Gastrocnemius medialis (tissue), 4 donors: ENCODE measurements around the gene MRC2.

Source experiments
- POLR2A ChIP-seq, 2 donors: fragments of 450-650 bp; IDR thresholded peaks; one replicate each; pipeline ENCODE4 v1.6.1; 2017; ENCODE audit warnings: antibody characterized with exemption in 2 of 2, mild to moderate bottlenecking in 2 of 2, moderate library complexity in 2 of 2
- TF ChIP-seq, protein P1 (sequence below), 5 experiments: fragments of 450-650 bp in 3 of 5; fragments of 200-600 bp in 2 of 5; sonication (generic) in 2 of 5; IDR thresholded peaks in 4 of 5; conservative IDR thresholded peaks in 1 of 5; 1 replicate in 4 of 5; 2 replicates in 1 of 5; pipeline ENCODE4 v1.5.1; 2016 to 2019; ENCODE audit warnings: antibody characterized with exemption in 5 of 5, mild to moderate bottlenecking in 3 of 5, moderate library complexity in 3 of 5

DNA sequence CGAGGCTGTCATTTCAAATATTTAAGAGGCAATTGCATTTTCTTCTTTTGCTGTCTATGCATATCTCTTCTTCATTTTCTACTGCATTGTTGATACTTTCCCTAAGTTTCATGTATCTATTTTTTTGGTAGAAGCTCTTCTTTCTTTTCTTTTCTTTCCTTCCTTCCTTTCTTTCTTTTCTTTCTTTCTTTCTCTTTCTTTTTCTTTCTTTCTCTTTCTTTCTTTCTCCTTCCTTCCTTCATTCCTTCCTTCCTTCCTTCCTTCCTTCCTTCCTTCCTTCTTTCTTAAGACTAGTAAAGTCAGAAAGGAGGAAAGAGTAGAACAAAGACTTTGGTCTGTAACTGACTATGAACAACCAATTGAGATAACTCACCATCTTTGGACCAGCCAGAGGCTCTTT, 33.9 kb downstream of the MRC2 start:
- TF ChIP-seq, protein P1, sequence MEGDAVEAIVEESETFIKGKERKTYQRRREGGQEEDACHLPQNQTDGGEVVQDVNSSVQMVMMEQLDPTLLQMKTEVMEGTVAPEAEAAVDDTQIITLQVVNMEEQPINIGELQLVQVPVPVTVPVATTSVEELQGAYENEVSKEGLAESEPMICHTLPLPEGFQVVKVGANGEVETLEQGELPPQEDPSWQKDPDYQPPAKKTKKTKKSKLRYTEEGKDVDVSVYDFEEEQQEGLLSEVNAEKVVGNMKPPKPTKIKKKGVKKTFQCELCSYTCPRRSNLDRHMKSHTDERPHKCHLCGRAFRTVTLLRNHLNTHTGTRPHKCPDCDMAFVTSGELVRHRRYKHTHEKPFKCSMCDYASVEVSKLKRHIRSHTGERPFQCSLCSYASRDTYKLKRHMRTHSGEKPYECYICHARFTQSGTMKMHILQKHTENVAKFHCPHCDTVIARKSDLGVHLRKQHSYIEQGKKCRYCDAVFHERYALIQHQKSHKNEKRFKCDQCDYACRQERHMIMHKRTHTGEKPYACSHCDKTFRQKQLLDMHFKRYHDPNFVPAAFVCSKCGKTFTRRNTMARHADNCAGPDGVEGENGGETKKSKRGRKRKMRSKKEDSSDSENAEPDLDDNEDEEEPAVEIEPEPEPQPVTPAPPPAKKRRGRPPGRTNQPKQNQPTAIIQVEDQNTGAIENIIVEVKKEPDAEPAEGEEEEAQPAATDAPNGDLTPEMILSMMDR (IDR thresholded peaks at IDR 0.05 in 4 of 5, conservative IDR thresholded peaks at IDR 0.05 in 1 of 5): no peak
- TF ChIP-seq POLR2A (IDR thresholded peaks at IDR 0.05): no peak
